Measurements from ENCODE around the gene PSMD5.

The PSMD5 gene

DNA sequence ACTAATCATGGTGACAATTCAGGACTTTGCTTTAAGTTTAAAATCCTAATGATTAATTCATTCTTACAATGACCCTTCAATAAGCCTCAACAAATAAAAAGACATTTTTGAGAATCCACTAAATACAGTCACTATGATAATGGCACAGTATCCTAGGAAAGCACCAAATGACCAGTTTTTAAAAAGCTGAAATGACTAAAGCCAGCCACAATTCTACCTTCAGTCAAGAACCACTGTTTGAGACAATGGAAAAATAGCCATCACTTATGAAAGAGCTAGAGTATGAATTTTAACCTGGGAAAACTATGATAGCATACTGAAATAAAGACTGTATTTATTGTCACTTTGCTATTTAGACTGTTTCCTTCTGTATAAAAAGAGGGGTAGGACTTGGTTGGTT is 63.5 kb downstream of the PSMD5 start:
- Histone ChIP-seq H3K79me2 (ENCODE audit: insufficient read depth, low read length) (peaks cover 29% of the 10 kb centered on the region), H2AFZ (ENCODE audit: low read depth, low read length, severe bottlenecking) (no peak overlapping the region), H3K4me3 (ENCODE audit: insufficient read depth, low read length, poor library complexity, severe bottlenecking) (no peak overlapping the region), H3K27me3 (ENCODE audit: low read length) (no peaks in the 10 kb centered on the region), H3F3A (ENCODE audit: insufficient read depth) (no peaks in the 10 kb centered on the region), H3K9me3 (ENCODE audit: insufficient read depth, low read length) (no peaks in the 10 kb centered on the region), H3K27ac (ENCODE audit: low read depth, low read length) (no peak overlapping the region), H3K9me2 (replicated peaks; ENCODE audit: insufficient read depth, low read length) (no peaks in the 10 kb centered on the region), H3K36me3 (ENCODE audit: low read length) (peaks cover 16% of the 10 kb centered on the region; the same call in 1 of the 2 replicates), H4K20me1 (ENCODE audit: low read depth, low read length) (no peaks in the 10 kb centered on the region), H3K9ac (ENCODE audit: low read length) (no peak overlapping the region), H3K4me2 (ENCODE audit: low read depth, low read length, poor library complexity, severe bottlenecking) (no peak overlapping the region)
- TF ChIP-seq, protein P1, sequence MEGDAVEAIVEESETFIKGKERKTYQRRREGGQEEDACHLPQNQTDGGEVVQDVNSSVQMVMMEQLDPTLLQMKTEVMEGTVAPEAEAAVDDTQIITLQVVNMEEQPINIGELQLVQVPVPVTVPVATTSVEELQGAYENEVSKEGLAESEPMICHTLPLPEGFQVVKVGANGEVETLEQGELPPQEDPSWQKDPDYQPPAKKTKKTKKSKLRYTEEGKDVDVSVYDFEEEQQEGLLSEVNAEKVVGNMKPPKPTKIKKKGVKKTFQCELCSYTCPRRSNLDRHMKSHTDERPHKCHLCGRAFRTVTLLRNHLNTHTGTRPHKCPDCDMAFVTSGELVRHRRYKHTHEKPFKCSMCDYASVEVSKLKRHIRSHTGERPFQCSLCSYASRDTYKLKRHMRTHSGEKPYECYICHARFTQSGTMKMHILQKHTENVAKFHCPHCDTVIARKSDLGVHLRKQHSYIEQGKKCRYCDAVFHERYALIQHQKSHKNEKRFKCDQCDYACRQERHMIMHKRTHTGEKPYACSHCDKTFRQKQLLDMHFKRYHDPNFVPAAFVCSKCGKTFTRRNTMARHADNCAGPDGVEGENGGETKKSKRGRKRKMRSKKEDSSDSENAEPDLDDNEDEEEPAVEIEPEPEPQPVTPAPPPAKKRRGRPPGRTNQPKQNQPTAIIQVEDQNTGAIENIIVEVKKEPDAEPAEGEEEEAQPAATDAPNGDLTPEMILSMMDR (IDR thresholded peaks at IDR 0.05; ENCODE audit: insufficient read depth, low read length, poor library complexity, severe bottlenecking), result no peak
- TF ChIP-seq EZH2phosphoT487 (conservative IDR thresholded peaks at IDR 0.05; ENCODE audit: low read length), result no peak

DNA sequence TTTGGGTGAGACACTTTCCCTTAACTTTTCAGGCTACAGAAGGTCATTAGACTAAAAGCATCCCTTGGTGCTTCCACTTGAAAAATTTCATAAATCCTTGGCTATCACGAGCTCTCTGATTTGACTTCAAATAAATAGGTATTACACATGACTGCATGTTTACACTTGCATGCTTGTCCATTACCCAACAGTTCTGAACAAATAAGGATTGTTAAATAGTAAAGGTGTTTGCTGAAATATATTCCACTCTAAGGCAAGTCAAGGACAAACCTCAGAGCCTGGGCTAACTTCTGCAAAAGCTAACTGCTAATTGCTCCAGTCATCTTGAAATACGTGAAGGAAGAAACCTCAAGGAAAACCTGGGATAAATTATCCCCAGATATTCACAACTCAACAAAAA is 64.0 kb downstream of the PSMD5 start:
- Histone ChIP-seq H3F3A (ENCODE audit: insufficient read depth) (no peaks in the 10 kb centered on the region), H2AFZ (ENCODE audit: low read depth, low read length, severe bottlenecking) (no peak overlapping the region), H3K4me3 (ENCODE audit: insufficient read depth, low read length, poor library complexity, severe bottlenecking) (no peak overlapping the region), H3K27ac (ENCODE audit: low read depth, low read length) (no peak overlapping the region), H4K20me1 (ENCODE audit: low read depth, low read length) (no peaks in the 10 kb centered on the region), H3K9me2 (replicated peaks; ENCODE audit: insufficient read depth, low read length) (no peaks in the 10 kb centered on the region), H3K36me3 (ENCODE audit: low read length) (peaks cover 13% of the 10 kb centered on the region; the same call in 1 of the 2 replicates), H3K9ac (ENCODE audit: low read length) (no peak overlapping the region), H3K9me3 (ENCODE audit: insufficient read depth, low read length) (no peaks in the 10 kb centered on the region), H3K27me3 (ENCODE audit: low read length) (no peaks in the 10 kb centered on the region), H3K4me2 (ENCODE audit: low read depth, low read length, poor library complexity, severe bottlenecking) (no peak overlapping the region), H3K79me2 (ENCODE audit: insufficient read depth, low read length) (peaks cover 24% of the 10 kb centered on the region)
- no peak for TF ChIP-seq EZH2phosphoT487 (conservative IDR thresholded peaks at IDR 0.05; ENCODE audit: low read length)
- TF ChIP-seq, protein P1 (IDR thresholded peaks at IDR 0.05; ENCODE audit: insufficient read depth, low read length, poor library complexity, severe bottlenecking), result no peak

DNA sequence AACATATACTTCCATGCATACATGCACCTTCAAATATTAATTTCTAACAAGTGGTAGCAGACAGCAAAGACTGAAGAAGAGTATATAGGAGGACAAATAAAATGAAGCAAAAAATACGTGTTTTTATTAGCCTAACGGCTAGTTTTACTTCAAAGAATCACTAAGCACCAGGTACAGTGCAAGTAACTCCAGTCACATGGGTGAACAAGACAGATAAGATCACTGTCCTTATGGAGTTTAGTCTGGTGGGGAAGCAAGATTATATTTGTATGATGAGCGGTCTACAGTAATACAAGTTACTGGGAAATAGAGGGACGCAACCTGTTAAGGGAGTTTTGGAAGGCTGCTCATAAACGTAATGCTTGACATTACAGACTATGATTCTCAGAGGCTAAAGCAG is 65.5 kb downstream of the PSMD5 start:
- no peaks in the 10 kb centered on the region for H3F3A ChIP-seq (ENCODE audit: insufficient read depth)
- H3K79me2 ChIP-seq (ENCODE audit: insufficient read depth, low read length), result peaks cover 9% of the 10 kb centered on the region; the same call in 1 of the 2 replicates
- no peak overlapping the region for H3K4me2 ChIP-seq (ENCODE audit: low read depth, low read length, poor library complexity, severe bottlenecking)
- H3K9me2 ChIP-seq (replicated peaks; ENCODE audit: insufficient read depth, low read length), result no peaks in the 10 kb centered on the region
- H3K9ac ChIP-seq (ENCODE audit: low read length), result no peak overlapping the region
- no peaks in the 10 kb centered on the region for H3K9me3 ChIP-seq (ENCODE audit: insufficient read depth, low read length)
- peaks cover 9% of the 10 kb centered on the region; the same call in 1 of the 2 replicates for H3K36me3 ChIP-seq (ENCODE audit: low read length)
- no peaks in the 10 kb centered on the region for H3K27me3 ChIP-seq (ENCODE audit: low read length)
- no peaks in the 10 kb centered on the region for H4K20me1 ChIP-seq (ENCODE audit: low read depth, low read length)
- TF ChIP-seq, protein P1 (IDR thresholded peaks at IDR 0.05; ENCODE audit: insufficient read depth, low read length, poor library complexity, severe bottlenecking), result no peak
- TF ChIP-seq EZH2phosphoT487 (conservative IDR thresholded peaks at IDR 0.05; ENCODE audit: low read length), result no peak
- no peak overlapping the region for H2AFZ ChIP-seq (ENCODE audit: low read depth, low read length, severe bottlenecking)
- H3K4me3 ChIP-seq (ENCODE audit: insufficient read depth, low read length, poor library complexity, severe bottlenecking), result no peak overlapping the region
- no peak overlapping the region for H3K27ac ChIP-seq (ENCODE audit: low read depth, low read length)

Measured in SU-DHL-6 (cell line).